HG03097 (cell line): ENCODE data around the gene PRRG3.
A peak's percentile ranks its signal among the peaks of the same experiment; 100 is the strongest.
"Not testable (repeated sequence)": the region's sequence is repeated elsewhere in the genome, so short reads cannot be mapped to it uniquely, and the experiment has no call there.

ENCODE experiments used
- ATAC-seq: cut with Tn5 transposase; IDR thresholded peaks from one replicate; pipeline ENCODE4 v1.9.1; 2021; ENCODE audit not compliant: unreplicated experiment, low FRiP score

The PRRG3 gene

DNA sequence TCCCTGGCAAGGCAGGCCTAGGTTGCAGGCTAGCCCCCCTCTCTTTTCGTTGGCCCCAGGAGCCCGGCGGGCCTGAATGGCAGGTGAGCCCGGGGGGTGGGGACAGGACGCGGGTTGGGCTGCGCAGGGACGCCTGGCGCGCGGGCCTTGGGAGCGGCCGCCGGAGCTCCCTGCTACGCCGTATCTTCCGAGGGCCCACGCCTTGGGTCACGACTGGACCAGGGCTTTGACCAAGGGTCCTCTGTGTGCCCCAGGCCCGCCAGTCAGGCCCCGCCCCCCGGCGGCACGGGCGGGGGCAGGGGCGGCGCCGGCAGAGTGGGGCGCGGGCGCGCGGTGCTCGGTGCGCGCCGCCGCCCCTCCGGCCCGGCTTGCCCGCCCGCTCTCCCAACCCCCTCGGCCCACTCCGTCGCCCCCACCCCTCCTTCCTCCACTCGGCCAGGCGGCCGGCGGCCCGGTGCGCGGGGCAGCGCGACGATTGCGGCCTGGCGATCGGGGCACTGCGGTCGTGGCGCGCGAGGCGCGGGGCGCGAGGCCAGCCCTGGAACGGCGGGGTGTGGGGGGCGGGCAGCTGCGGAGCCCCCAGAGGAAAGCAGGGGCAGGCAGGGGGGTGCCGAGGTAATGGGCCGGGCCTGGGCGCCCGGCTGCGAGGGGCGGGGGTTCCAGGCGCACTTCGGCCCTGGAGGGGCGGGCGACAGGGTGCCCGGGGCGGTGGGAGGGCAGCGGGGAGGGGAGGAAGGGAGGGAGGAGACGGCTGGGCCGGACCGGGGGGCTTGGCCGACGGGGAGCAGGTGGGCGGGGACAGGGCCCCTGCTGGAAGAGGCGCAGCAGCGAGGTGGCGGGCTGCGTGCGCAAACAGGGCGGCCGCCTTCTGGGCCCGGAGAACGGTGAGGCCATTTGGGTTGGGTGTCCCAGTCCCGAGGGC is at the start of gene PRRG3:
TSS of gene PRRG3 (plus strand) at position 798 of the 922 bp plus-strand sequence. CDS start 3,357 bp downstream, outside the sequence.
- ATAC-seq = no peak

DNA sequence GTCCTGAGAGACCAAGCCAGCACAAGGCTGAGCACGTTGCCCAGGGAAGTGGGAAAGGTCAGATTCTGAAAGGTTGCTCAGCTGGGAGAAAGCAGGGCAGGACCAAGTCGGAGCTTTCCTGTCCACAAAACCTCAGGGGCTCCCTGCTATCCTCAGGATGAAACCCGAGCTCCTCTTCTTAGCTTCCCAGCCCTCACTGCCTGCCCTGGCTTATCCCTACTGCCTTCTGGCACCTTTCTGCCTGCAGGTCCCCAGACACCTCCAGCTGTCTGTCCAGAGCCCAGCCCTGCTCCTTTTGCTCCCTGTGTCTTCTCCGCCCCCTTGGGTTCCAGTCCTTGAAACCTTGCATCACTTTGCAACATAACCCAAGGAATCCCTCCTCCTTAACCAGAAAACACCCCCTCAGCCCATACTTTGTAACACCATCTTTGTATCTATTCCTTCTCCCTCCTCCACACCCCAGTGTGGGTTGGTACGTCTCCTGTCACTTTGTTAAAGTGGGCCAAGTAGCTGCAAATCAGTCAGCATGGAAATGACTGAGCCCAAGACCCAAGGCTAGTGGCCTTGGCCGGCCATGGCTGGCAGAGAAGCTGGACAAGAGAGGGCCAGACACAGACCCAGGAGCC is 20.0 kb upstream of the PRRG3 start:
- ATAC-seq = no peak

DNA sequence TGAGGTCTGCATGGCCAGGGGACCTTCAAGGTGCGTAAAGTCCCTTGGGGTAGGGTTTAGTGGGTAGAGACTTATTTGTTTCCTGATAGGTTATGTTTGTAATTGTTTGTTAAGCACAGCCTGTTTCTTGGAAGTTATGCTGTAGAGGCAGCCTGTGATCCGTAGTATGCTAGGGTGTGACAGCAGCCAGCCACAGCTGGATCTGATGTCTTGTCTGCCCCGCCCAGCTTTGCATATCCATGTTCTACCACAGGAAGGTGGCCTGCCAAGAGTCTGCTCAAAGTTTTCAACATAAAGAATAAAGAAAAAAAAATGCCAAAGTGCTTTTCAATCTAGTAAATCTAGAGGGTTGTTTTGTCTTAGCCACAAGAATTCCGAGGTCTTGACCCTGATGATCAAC is 19.1 kb upstream of the PRRG3 start:
- no peak for ATAC-seq

DNA sequence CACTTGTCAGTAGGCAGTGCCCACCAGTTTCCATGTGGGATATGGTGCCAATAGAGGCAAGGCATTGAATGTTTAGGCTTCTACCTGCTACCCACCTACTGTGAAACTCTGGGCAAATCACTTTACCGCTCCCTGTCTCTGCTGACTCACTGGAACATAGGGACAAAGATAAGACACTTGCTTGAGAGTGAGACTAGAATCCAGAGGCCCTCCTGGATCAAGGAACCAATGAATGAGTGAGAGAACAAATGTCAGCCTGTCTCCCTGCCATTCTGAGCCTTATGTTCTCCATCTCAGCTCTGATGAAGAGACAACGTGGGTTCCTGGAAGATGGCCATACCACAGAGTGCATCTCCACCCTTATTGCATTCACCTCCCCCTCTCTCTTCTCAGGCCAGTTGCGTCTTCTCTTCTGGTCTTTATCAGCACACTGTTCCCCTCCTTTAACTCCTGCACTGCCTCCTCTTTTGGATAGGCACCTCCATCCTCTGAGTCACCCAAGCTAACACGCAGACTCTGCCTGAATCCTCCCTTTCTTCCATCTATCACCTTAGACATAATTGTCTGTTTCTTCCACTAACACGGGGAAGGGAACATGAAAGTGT is 15.4 kb upstream of the PRRG3 start:
- ATAC-seq = no peak

DNA sequence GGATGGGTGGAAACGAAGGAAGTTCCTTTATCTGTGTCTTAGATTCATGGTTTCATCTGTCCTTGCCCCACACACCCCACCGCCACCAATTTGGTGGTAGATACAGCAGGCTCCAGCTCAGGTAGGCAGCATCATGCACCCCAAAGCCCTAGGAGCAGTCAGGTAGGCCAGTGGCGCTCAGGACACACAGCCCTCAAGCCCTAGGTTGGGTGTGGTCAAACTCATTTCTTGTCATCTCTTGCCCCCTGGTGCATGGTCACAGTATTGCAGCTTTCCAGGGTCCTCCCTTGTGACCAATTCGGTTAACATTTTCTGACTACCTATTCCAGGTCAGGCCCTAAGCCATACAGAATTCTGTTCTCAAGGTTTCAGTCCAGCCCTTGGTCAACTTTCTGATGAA is 14.5 kb upstream of the PRRG3 start:
- ATAC-seq = peak; percentile 83

DNA sequence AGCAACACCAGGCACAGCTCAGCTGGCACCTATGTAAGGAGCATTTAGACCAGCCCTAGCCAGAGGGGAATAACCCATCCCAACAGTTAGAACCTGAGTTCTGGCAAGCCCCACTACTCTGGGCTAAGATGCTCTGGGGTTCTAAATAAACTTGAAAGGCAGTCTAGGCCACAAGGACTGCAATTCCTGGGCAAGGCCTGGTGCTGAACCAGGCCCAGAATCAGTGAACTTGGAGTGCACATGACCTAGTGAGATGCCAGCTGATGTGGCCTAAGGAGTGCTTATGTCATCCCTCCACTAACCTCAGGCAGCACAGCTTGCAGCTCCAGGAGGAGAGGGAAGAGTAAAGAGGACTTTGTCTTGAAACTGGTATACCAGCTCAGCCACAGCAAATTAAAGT is 7.6 kb upstream of the PRRG3 start:
- ATAC-seq = no peak

DNA sequence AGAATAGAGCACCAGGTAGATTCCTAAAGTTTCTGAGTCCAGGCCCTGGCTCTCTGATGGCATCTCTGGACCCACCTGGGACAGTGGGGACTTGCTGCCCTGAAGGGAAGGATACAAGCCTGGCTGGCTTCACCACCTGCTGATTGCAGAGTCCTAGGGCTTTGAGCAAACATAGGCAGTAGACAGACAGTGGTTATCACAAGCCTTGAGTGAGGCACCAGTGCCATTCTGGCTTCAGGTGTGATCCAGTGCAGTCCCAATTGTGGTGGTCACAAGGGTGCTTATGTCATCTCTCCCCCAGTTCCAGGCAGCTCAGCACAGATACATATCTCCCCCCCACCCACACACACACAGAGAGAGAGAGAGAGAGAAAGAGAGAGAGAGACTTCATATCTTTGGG is 6.6 kb upstream of the PRRG3 start:
- ATAC-seq = no peak

DNA sequence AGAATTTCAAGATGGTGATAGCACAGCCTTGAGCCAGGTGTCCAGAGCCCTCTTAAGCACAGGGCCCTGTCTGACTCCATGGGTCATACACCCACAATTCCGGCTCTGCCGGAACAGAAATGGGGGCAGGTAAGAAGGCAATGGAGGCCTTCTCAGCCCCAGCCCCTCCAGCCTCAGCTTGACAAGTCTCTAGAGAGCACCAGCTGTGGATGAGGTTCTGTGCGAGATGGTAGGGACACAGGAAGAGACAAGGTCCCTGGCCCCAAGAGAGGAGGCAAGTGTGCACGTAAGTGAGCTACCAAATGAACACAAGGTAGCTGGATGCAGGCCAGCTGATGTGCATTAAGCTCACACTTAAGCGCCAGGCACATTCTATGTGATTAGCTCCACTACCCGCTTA is 2.4 kb upstream of the PRRG3 start:
- ATAC-seq = no peak

DNA sequence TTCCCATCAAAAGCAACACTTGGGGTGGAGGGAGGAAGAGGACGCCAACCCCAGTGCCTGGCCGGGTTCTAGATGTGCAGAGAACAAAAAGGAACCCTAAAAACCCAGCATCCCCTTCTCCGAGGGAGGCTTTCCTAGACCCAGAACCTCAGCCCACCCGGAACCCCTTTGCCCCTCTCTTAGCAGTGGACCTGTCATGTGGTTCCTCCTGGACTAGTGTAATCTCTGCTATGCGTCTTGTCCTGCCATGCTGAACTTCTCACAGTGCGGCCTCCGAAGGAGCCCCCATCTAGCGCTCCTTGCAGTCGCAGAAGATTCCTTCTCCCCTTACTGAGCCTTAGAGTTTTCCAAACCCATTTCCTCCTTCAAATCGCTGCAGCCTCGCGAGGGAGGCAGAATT is 1.1 kb upstream of the PRRG3 start:
- no peak for ATAC-seq

DNA sequence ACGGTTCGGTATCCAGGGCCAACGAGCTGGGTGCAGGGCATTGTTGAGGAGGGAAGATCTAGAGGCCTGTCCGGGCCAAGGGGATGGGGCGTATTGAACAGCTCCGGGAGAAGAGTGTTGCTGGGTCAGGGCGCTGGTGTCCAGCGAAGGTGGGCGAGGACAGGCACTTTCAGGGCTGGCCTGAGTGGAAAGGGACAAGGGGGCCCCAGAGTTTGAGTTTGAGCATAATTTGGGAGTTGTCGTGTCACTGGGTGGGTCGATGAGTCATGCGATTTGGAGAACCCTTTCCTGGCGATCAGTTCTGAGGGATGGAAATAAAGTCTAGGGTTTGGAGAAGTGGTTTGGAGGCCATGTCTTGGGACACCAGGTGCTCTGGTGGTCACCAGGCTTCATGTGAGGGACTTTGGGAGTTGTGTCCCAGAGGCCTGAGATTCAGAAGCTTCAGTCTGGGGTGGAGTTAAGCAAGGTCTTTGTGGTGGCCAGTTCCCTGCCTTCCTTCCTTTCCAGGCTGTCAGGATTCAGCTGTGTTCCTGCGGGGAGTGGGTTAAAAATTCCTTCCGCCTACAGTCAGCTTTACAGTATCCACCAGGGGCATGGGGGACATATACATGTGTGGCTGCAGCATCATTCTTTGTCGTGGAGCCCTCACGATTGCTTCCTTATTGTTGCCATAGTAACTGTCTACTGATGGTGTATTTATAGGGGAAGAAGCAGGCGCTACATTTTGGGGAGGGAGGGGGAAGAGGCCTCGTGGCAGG is 504 bp downstream of the PRRG3 start:
- no peak for ATAC-seq

DNA sequence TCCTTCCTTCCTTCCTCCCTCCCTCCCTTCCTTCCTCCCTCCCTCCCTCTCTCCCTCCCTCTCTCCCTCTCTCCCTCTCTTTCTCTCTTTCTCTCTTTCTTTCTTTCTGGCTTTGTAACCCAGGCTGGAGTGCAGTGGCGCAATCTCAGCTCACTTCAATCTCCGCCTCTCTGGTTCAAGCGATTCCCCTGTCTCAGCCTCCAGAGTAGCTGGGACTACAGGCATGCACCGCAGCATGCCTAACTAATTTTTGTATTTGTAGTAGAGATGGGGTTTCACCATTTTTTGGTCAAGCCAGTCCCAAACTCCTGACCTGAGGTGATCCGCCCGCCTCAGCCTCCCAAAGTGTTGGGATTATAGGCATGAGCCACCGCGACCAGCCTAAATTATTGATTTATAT is 1.8 kb downstream of the PRRG3 start:
- ATAC-seq = not testable (repeated sequence)

DNA sequence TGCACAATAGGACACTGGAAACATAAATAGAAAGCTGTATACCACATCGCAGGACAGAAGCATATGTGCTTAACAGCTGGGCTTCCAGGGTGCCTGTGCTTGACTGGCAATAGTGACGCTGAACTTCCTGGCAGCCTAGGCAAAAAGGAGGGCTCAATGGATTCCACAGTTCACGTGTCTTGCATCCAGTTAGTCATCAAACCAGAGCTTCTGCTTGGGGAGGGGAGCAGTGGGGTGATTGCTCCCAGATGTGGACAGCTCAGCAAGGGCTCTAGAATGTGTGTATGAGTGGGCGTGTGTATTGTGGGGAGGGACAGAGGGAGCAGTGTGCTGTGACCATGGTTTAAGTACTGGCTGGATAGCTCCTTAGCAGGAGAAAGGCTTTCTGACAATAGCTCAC is 2.3 kb downstream of the PRRG3 start:
- ATAC-seq = no peak

DNA sequence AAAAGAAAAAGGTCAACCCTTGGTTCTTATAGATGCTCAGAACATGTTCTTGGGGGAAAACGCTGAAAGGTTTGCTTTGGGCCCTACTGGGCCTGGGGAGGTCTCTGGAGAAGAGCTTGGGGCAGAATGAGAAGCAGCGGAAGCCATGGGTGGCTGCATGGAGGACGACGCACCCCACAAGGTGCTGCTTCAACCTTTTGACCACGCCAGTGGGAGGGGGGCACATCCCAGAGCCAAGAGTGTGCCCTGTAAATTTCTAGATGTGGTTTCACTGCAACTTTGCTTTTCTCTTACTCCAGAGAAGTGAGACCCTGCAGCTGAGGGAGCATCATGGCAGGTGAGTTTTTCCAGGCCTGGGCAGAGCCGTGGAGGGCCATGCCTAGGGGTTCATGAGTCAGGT is 3.2 kb downstream of the PRRG3 start:
- ATAC-seq = no peak

DNA sequence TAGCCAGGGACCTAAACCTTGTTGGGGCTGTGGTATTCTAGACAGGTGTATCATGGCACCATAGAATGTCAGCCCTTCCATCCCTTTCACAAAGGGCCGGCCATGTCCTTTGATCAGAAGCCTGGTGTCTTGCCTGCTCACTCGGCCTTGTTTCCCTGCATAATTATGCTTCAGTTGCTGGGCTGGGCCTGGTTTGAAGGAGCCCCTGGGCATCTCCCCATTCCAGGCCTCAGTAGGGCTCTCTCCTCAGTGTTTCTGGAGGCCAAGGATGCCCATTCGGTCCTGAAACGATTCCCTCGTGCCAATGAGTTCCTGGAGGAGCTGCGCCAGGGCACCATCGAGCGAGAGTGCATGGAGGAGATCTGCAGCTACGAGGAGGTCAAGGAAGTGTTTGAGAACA is 4.5 kb downstream of the PRRG3 start:
- ATAC-seq = no peak

DNA sequence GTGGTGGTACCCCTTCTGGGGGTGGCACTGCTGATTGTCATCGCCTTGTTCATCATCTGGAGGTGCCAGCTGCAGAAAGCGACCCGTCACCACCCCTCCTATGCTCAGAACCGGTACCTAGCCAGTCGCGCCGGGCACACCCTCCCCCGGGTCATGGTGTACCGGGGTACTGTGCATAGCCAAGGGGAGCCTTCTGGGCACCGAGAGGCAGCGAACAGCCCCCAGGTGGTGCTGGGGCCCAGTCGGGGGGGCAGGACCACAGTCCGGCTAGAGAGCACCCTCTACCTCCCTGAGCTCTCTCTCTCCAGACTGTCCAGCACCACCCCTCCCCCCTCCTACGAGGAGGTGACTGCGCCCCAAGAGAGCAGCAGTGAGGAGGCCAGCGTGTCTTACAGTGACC is 5.3 kb downstream of the PRRG3 start:
- no peak for ATAC-seq

DNA sequence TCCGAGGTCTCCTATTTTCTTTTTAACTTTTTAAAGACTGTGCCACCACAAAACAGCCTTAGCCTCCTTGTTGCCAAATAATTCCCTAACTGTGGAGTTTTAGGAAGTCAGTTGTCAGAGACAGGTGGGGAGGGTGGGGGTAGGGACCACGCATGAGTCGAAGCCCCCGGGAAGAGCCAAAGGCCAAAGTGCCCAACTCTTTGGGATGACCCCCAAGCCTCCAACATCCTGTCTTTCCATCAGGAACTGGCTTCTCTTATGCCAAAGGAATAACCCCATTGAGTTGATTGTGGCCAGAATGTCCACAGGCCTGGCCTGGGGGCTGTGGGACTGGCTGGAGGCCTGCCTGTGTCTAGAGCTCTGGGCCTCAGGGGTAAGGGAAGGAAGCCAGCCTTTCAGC is 5.8 kb downstream of the PRRG3 start:
- no peak for ATAC-seq

DNA sequence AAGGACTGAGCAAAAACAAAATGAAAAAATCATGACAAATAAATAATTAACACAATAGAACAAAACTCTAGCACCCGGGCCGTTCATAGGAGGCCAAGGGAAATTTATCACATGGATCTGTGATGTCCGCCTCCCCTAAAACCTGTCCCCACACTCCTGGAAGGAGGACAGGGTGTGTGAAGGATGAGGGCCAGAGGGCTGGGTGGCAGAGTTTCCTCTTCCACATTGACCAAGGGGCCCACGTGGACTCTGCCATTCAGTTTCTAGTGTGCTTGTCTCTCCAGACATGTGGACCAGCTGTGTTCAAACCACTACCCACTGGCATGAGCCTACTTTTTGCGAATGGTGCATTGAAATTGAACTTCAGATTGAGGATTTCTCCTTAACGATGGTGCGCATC is 6.3 kb downstream of the PRRG3 start:
- no peak for ATAC-seq

DNA sequence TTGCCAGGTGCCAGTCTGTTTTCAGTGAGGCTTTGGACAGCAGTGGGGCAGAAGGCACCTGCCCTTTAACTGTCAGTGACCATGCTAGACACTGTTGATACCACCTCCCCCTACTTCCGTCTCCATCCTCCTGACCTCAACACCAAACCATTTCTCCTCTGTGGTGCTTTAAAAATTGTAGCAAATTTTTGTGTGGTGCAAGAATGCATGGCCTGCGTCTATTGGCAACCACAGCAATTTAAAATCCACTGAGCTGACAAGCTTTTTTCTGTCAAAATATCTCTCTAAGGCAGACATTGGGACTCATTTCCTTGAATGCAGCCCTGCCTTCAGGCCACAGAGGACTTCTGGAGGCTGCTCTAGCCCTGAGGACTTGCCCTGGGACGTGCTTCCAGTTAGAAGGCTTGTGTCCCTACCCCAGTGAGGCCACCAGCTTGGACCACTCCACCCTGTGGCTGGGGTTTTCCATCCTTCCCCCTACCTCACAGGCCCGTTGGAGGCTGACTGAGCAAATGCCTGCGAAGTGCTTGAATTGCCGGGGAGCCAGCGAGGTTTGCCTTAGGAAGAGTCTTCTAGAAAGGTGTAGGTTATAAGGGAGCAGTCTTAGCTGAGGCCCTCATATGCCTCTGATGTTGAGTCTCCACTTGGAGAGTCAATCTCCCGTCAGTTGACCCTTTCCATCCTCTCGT is 6.9 kb downstream of the PRRG3 start:
- no peak for ATAC-seq

DNA sequence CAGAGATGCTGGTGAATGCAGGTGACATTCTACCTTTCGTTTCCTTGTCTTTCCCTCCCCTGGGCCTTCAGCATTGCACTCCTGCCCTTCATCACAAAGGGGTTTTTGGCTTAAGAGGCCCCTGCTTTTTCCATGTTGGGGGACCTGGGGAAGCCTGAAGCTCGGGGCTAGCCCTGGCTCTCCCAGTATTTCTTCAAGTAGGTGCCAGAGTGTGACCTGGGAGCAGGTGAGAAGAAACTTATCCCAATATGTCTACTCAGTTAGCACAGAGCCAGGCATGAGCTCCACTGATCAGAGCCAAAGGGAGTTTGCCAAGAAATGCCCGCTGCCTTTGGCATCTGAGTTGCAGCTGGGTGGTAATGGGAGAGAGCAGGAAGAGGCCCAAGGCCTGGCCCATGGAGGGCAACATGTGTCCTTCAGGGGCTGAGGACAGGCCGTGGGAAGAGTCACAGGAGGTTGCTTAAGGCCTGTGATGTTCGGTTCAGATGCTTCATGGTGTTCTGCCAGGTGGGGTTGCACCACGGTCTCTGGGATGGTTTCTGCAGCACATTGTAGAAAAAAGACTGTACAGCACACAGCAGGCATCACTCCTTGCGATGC is 7.6 kb downstream of the PRRG3 start:
- ATAC-seq = no peak

DNA sequence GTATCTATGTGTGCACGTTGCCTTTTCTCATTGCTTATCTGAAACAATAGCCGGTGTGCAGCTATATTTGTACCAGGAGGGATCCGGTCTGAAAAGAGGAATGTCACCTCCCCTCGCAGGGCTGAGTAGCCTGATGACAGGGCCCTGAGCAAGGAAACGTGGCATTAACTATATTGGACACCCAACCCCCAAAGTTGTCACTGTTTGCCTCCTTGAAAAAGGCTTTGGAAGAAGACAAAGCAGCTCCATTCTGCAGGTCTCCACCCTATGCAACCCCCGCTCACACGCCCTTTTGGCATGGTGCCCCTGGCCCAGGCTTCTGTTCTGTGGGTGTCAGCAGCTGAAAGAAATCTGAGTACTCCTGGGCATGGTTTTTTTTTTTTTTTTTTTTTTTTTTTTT is 8.2 kb downstream of the PRRG3 start:
- ATAC-seq = no peak
